Right lobe of liver (tissue), 4 donors: Measurements from ENCODE around the gene SH3D21.

Experiments used
- POLR2A ChIP-seq: fragments of 450-650 bp; IDR thresholded peaks from one replicate; pipeline ENCODE4 v1.6.1; 2017; ENCODE audit warnings: antibody characterized with exemption, mild to moderate bottlenecking
- TF ChIP-seq, protein P1 (sequence below), 4 donors: fragments of 200-600 bp in 3 of 4; fragments of 450-650 bp in 1 of 4; IDR thresholded peaks; one replicate each; pipeline versions ENCODE4 v1.5.1 to v1.8.0; 2016 to 2022; ENCODE audit warnings: antibody characterized with exemption in 4 of 4, mild to moderate bottlenecking in 2 of 4
- donor health status: DM: no; HTN: no; CAD: no.
- donor health status: DM: no; HTN: no; CAD: no.
- donor health status: DM: no; HTN: yes; CAD: no.

DNA sequence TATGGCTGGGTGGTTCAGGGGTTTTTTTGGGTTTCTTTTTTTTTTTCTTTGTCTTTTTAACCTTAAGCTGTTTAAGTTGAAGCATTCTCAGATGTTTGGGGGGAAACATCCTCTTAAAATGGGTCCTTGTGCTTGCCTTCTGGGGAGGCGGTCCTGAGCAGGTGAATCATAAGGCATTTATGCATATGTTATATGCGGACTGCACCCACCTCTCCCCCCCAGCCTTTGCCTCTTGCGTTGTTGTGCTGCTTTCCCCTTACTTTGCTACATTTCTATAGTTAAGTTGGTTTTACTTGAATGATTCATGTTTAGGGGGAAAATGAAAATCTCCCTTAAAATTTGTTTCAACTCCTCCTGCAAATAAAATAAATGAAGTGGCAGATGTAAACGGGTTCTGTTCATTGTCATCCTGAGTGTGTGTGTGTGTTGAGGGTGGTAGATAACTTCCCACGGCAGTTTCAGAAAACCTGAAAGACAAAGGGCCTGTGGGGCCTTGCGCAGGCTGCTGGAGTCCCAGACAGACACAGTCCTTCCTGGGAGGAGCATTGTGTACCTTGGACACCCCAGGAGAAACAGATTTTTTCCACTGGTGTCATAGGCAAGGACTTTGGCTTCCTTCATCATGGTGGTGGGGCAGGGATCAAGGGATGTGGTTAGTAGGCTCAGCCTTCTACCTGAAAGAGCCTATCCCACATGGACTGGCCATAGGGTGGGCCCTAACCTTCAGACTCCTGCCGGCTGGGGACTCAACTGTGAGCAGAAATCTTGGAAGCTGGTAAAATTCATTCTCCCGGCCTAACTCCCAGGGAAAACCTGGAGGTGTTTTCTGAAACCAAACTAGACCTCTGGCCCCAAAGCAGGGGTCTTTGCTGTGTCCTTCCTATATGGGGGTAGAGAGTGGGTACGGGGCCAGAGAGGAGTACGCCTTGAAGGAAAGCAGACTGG is 926 bp upstream of the SH3D21 start:
- TF ChIP-seq, protein P1, sequence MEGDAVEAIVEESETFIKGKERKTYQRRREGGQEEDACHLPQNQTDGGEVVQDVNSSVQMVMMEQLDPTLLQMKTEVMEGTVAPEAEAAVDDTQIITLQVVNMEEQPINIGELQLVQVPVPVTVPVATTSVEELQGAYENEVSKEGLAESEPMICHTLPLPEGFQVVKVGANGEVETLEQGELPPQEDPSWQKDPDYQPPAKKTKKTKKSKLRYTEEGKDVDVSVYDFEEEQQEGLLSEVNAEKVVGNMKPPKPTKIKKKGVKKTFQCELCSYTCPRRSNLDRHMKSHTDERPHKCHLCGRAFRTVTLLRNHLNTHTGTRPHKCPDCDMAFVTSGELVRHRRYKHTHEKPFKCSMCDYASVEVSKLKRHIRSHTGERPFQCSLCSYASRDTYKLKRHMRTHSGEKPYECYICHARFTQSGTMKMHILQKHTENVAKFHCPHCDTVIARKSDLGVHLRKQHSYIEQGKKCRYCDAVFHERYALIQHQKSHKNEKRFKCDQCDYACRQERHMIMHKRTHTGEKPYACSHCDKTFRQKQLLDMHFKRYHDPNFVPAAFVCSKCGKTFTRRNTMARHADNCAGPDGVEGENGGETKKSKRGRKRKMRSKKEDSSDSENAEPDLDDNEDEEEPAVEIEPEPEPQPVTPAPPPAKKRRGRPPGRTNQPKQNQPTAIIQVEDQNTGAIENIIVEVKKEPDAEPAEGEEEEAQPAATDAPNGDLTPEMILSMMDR (IDR thresholded peaks at IDR 0.05): no peak
- no peak for TF ChIP-seq POLR2A
